GM18868 (cell line): ENCODE data around the gene METRN.

Experiments
- ATAC-seq: cut with Tn5 transposase; IDR thresholded peaks from one replicate; pipeline ENCODE4 v1.9.1; 2021; ENCODE audit warnings: mild to moderate bottlenecking, moderate library complexity; ENCODE audit not compliant: unreplicated experiment

Gene METRN

GRCh38 chr16:767743-768235 is 52.9 kb downstream of the METRN start:
- no peak for ATAC-seq

GRCh38 chr16:768428-768827 is 53.5 kb downstream of the METRN start:
- no peak for ATAC-seq
